GM23338 (cell line): ENCODE data around the gene HSD3B7.

Experiments used
- CREB1 ChIP-seq: fragments of 250-450 bp; sonication (Bioruptor Pico); IDR thresholded peaks from 2 replicates; pipeline ENCODE4 v1.5.0; 2020; ENCODE audit warnings: low read depth, mild to moderate bottlenecking, moderate library complexity
- EZH2 ChIP-seq: fragments of 200-600 bp; sonication (generic); IDR thresholded peaks from one replicate; pipeline ENCODE4 v1.8.0; 2017; ENCODE audit warnings: antibody characterized with exemption, mild to moderate bottlenecking, low read depth; ENCODE audit not compliant: unreplicated experiment
- EZH2phosphoT487 ChIP-seq: fragments of 200-600 bp; sonication (generic); IDR thresholded peaks from one replicate; pipeline ENCODE4 v1.8.1; 2018; ENCODE audit warnings: antibody characterized with exemption; ENCODE audit not compliant: unreplicated experiment
- JUNB ChIP-seq: IDR thresholded peaks from one replicate; pipeline ENCODE4 v1.6.1; 2016; ENCODE audit warnings: antibody characterized with exemption; ENCODE audit not compliant: unreplicated experiment
- NANOG ChIP-seq: IDR thresholded peaks from 2 replicates; pipeline ENCODE4 v1.6.1; 2016; ENCODE audit warnings: antibody characterized with exemption, borderline replicate concordance
- POLR2AphosphoS5 ChIP-seq: IDR thresholded peaks from 2 replicates; pipeline ENCODE4 v1.6.1; 2016; ENCODE audit warnings: antibody characterized with exemption, low read depth
- ZNF114 ChIP-seq: fragments of 250-450 bp; sonication (Bioruptor Pico); IDR thresholded peaks from 2 replicates; pipeline ENCODE4 v1.5.0; 2020; ENCODE audit warnings: mild to moderate bottlenecking, moderate library complexity
- ZNF331 ChIP-seq: fragments of 250-450 bp; sonication (Bioruptor Pico); IDR thresholded peaks from 2 replicates; pipeline ENCODE4 v1.5.0; 2020; ENCODE audit warnings: low read depth, mild to moderate bottlenecking, moderate library complexity
- TF ChIP-seq, protein P1 (sequence below): IDR thresholded peaks from one replicate; pipeline ENCODE4 v1.6.1; 2018; ENCODE audit warnings: antibody characterized with exemption; ENCODE audit not compliant: unreplicated experiment
- TF ChIP-seq, protein P2 (sequence below), 2 experiments: fragments of 200-600 bp in 1 of 2; sonication (generic) in 1 of 2; conservative IDR thresholded peaks; 2 replicates each; pipeline versions ENCODE4 v1.5.1 to v1.6.1; 2016 to 2017; ENCODE audit warnings: antibody characterized with exemption in 2 of 2, low read depth in 2 of 2, mild to moderate bottlenecking in 2 of 2, moderate library complexity in 1 of 2

- TF ChIP-seq, protein P1, sequence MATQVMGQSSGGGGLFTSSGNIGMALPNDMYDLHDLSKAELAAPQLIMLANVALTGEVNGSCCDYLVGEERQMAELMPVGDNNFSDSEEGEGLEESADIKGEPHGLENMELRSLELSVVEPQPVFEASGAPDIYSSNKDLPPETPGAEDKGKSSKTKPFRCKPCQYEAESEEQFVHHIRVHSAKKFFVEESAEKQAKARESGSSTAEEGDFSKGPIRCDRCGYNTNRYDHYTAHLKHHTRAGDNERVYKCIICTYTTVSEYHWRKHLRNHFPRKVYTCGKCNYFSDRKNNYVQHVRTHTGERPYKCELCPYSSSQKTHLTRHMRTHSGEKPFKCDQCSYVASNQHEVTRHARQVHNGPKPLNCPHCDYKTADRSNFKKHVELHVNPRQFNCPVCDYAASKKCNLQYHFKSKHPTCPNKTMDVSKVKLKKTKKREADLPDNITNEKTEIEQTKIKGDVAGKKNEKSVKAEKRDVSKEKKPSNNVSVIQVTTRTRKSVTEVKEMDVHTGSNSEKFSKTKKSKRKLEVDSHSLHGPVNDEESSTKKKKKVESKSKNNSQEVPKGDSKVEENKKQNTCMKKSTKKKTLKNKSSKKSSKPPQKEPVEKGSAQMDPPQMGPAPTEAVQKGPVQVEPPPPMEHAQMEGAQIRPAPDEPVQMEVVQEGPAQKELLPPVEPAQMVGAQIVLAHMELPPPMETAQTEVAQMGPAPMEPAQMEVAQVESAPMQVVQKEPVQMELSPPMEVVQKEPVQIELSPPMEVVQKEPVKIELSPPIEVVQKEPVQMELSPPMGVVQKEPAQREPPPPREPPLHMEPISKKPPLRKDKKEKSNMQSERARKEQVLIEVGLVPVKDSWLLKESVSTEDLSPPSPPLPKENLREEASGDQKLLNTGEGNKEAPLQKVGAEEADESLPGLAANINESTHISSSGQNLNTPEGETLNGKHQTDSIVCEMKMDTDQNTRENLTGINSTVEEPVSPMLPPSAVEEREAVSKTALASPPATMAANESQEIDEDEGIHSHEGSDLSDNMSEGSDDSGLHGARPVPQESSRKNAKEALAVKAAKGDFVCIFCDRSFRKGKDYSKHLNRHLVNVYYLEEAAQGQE, result no peak
- TF ChIP-seq, protein P2, sequence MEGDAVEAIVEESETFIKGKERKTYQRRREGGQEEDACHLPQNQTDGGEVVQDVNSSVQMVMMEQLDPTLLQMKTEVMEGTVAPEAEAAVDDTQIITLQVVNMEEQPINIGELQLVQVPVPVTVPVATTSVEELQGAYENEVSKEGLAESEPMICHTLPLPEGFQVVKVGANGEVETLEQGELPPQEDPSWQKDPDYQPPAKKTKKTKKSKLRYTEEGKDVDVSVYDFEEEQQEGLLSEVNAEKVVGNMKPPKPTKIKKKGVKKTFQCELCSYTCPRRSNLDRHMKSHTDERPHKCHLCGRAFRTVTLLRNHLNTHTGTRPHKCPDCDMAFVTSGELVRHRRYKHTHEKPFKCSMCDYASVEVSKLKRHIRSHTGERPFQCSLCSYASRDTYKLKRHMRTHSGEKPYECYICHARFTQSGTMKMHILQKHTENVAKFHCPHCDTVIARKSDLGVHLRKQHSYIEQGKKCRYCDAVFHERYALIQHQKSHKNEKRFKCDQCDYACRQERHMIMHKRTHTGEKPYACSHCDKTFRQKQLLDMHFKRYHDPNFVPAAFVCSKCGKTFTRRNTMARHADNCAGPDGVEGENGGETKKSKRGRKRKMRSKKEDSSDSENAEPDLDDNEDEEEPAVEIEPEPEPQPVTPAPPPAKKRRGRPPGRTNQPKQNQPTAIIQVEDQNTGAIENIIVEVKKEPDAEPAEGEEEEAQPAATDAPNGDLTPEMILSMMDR (conservative IDR thresholded peaks at IDR 0.05; ENCODE audit: low read depth in 2 of 2), result no peak
- TF ChIP-seq POLR2AphosphoS5, result peak; percentile 71
- TF ChIP-seq EZH2, result no peak
- no peak for TF ChIP-seq CREB1 (CRISPR knock-in tag)
- no peak for TF ChIP-seq EZH2phosphoT487
- no peak for TF ChIP-seq ZNF114 (CRISPR knock-in tag)
- no peak for TF ChIP-seq JUNB
- TF ChIP-seq ZNF331 (CRISPR knock-in tag), result no peak
- TF ChIP-seq NANOG, result no peak
Observed at GRCh38 chr16:30996985-30997724, 12.1 kb downstream of the HSD3B7 start.
